ENCODE measurements around the gene POLE.

POLE gene

DNA sequence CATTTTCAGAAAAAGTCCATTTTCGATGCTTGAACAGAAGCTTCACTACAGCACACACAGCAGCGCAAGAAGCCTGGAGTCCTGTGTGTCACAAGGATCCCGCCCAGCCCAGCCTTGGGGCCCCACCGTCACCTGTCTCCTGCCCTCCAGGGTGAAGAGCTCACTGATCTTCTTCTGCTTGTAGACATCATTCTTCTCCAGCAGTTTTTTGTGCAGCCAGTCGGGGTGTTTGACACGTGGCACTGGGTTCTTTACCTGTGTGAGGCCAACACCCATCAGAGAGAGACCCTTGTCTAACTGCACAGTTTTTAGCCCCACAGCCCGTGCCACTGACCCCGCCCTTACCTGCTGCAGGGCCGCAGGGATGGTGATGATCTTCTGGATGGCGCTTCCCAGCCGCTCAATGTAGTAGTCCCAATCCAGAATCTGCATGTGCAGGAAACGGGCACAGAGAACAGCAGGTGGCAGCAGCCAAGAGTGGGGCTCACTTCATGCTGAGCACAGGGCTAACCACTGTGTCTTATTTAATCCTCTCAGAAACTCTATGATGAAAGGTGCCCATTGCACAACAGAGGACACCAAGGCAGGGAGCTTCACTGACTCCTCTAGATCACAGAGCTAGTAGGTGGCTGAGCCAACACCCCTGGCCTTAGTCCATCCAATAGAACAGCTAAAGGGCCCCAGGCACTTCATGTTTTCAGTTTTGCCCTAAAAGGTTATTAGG lies 30.0 kb downstream of the POLE start:
- H3K4me3 ChIP-seq (ENCODE audit: low read length): no peak overlapping the region
- peak; percentile 9 for DNase-seq (ENCODE audit: low read depth)
- TF ChIP-seq, protein P1, sequence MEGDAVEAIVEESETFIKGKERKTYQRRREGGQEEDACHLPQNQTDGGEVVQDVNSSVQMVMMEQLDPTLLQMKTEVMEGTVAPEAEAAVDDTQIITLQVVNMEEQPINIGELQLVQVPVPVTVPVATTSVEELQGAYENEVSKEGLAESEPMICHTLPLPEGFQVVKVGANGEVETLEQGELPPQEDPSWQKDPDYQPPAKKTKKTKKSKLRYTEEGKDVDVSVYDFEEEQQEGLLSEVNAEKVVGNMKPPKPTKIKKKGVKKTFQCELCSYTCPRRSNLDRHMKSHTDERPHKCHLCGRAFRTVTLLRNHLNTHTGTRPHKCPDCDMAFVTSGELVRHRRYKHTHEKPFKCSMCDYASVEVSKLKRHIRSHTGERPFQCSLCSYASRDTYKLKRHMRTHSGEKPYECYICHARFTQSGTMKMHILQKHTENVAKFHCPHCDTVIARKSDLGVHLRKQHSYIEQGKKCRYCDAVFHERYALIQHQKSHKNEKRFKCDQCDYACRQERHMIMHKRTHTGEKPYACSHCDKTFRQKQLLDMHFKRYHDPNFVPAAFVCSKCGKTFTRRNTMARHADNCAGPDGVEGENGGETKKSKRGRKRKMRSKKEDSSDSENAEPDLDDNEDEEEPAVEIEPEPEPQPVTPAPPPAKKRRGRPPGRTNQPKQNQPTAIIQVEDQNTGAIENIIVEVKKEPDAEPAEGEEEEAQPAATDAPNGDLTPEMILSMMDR (IDR thresholded peaks at IDR 0.05; ENCODE audit: insufficient read depth, low read depth, low read length, missing control alignments): no peak

DNA sequence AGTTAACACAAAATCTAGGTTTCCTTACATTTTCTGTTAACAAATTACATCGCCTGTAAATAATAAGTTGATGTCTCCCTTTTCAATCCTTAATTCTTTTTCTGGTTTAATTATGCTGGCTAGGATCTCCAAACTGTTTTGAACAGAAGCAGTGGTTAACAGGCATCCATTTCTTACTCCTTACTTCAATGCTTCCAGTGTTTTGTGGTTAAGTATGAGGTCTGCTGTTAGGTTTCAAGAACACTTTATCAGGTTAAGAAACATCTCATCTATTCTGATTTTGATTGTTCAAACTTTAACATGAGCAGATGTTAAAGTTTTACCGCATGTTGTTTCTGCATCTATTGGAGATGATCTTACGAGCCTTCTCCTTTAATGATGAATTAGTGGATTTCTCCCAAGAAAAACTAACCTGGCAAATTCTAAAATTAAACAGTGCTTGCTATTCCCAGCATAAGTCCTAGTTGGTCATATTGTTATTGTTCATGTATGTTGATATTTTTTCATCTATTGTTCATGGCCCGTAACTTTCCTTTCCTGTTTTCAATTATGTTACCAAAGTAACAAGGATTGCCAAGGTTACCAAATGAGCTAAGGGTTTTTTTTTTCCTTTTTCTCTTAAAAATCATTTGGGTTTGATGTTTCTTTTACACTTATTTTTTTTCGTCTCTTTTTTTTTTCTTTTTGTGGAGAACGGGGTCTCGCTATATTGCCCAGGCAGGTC lies 33.4 kb downstream of the POLE start:
- no peak overlapping the region for H3K4me3 ChIP-seq (ENCODE audit: low read length)
- no peak for DNase-seq (ENCODE audit: low read depth)
- TF ChIP-seq, protein P1 (IDR thresholded peaks at IDR 0.05; ENCODE audit: insufficient read depth, low read depth, low read length, missing control alignments): no peak

DNA sequence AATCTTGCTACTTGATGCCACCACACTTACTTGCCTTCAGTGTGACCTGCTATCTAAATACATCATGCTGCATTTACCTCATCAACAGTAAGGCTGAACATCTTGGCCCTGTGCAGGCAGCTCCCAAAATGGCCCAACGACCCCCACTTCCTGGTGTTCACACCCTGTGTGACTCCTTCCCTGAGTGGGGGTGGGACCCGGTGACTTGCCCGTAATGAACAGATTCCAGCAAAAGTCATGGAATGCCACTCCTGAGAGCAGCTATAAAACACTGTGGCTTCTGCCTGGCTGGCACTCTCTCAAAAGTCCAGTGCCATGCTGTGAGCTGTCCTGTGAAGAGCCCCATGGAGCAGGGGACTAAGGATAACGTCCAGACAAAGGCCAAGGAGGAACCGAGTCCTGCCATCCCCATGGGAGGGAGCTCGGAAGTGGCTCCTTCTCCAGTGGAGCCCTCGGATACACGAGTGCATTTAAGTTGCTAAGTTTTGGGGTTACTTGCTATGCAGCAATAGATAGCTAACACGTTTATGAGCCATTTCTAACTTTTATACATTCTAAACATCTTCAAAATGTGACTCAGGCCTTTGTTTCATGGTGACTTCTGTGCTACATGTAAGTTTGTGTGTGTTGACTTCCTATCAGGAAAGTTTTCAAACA lies 35.6 kb downstream of the POLE start:
- no peak for DNase-seq (ENCODE audit: low read depth)
- H3K4me3 ChIP-seq (ENCODE audit: low read length): no peak overlapping the region
- TF ChIP-seq, protein P1 (IDR thresholded peaks at IDR 0.05; ENCODE audit: insufficient read depth, low read depth, low read length, missing control alignments): no peak

DNA sequence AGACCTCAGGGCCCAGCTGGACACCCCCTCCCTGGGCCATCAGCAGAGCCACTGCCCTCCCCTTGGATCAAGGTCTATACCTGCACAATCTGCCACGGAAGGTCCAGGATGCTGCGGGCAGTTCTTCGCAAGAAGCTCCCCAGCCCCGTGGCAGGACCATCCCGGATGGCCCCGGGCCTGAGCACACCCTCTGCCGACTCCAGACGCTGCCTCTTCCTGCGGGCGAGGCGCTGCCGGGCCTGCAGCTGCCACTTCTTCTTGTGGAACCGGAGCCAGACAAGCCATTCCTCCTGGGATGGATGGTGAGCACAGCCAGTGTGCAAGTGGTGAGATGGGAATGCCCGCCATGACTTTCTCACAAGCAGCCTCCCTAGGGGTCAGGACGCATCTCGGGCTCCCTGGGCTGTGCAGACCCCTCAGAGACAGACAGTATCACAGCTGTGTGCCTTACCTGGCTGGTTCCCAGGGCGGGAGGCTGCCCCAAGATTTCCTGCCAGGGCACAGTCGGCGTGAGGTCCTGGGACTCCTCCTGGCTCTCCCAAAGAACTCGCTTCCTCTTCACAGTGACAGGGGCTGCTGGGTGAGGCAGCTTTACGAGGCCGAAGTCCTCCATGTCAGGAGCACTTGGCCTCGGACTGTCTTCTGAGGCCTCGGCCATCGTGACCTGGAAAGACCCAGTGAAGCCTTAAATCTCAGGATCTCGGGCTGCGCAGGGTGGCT lies 37.8 kb downstream of the POLE start:
- no peak overlapping the region for H3K4me3 ChIP-seq (ENCODE audit: low read length)
- DNase-seq (ENCODE audit: low read depth): no peak
- TF ChIP-seq, protein P1 (IDR thresholded peaks at IDR 0.05; ENCODE audit: insufficient read depth, low read depth, low read length, missing control alignments): no peak

DNA sequence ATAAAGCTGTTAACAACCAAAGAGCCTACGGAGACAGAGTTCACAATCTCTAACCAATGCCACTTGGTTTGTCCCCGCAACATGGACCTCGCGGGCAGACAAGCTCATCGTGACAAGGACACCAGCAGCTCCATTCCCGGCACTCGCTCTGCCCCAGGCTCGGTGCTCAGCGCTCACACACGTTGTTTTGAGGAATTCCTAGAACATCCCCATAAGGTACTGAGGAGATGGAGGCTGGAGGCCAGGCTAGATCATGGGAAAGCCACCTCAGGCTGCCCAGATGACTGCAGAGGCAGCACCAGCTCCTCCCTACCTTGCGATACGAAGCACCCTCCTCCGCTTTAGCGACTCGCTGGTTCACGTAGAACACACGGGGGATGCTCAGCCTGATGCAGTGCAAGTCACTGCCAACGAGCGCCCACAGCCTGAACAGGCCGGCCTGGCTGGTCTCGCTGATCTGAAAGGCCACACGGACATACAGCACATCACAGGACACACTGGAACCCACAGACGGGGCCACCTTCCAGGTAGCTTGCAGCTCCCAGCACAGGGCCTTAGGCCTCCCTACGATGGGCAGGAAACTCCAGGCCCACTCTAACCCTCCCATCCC lies 38.4 kb downstream of the POLE start:
- TF ChIP-seq, protein P1 (IDR thresholded peaks at IDR 0.05; ENCODE audit: insufficient read depth, low read depth, low read length, missing control alignments): no peak
- DNase-seq (ENCODE audit: low read depth): no peak
- H3K4me3 ChIP-seq (ENCODE audit: low read length): no peak overlapping the region

DNA sequence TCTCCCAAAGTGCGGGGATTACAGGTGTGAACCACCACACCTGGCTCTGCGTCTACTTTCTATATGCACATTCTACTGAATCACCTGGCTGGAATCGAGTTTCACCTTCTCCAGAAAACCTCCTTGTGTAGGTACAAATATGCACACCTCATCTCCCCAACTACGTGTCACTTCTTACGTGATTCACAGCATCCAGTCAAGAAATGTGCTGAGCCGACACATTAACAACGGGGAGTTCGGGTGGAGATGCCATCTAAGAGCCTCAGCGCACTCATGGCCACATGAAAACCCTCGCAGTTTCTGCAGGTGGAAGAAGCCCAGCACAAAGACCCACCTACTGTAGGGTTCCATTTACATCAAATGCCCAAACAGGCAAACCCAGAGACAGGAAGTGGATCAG lies 39.3 kb downstream of the POLE start:
- DNase-seq (ENCODE audit: low read depth): no peak
- no peak overlapping the region for H3K4me3 ChIP-seq (ENCODE audit: low read length)
- TF ChIP-seq, protein P1 (IDR thresholded peaks at IDR 0.05; ENCODE audit: insufficient read depth, low read depth, low read length, missing control alignments): no peak

Data from epithelial cell of esophagus (primary cell).